ENCODE data around the gene ITGAE.

- TF ChIP-seq GATA2 (IDR thresholded peaks at IDR 0.05; ENCODE audit: low read depth, low read length) (no peak), GATA3 (IDR thresholded peaks at IDR 0.05; ENCODE audit: low read depth, low read length) (no peak)
Measured at GRCh38 chr17:3755335-3756030, 45.5 kb downstream of the ITGAE start.
